ENCODE measurements around the gene CLSTN2.

Gene CLSTN2

GRCh38 chr3:140573011-140573410, 638.0 kb downstream of the CLSTN2 start:
- DNase-seq: no peak

GRCh38 chr3:140574375-140574774, 639.4 kb downstream of the CLSTN2 start:
- no peak for DNase-seq

- DNase-seq: no peak
These were observed 641.5 kb downstream of the CLSTN2 start for GRCh38 chr3:140576449-140576848.

- DNase-seq: no peak
These were observed 642.9 kb downstream of the CLSTN2 start for GRCh38 chr3:140577911-140578310.

- DNase-seq: no peak
These were observed 644.3 kb downstream of the CLSTN2 start for GRCh38 chr3:140579260-140579659.

- DNase-seq: no peak
These were observed 645.8 kb downstream of the CLSTN2 start for GRCh38 chr3:140580746-140581145.

GRCh38 chr3:140584549-140584948, 649.6 kb downstream of the CLSTN2 start:
- no peak for DNase-seq

GRCh38 chr3:140585828-140586227, 650.8 kb downstream of the CLSTN2 start:
- DNase-seq: no peak

- no peak for DNase-seq
These were observed 651.3 kb downstream of the CLSTN2 start for GRCh38 chr3:140586311-140586710.

- no peak for DNase-seq
These were observed 653.6 kb downstream of the CLSTN2 start for GRCh38 chr3:140588558-140588957.

- no peak for DNase-seq
These were observed 658.8 kb downstream of the CLSTN2 start for GRCh38 chr3:140593766-140594165.

- no peak for DNase-seq
These were observed 660.3 kb downstream of the CLSTN2 start for GRCh38 chr3:140595295-140595694.

- DNase-seq: no peak
These were observed 662.4 kb downstream of the CLSTN2 start for GRCh38 chr3:140597364-140597763.

- no peak for DNase-seq
These were observed 662.8 kb downstream of the CLSTN2 start for GRCh38 chr3:140597792-140598191.

- DNase-seq: no peak
These were observed 664.0 kb downstream of the CLSTN2 start for GRCh38 chr3:140599009-140599408.

- DNase-seq: no peak
These were observed 664.5 kb downstream of the CLSTN2 start for GRCh38 chr3:140599496-140599895.

- no peak for DNase-seq
These were observed 666.9 kb downstream of the CLSTN2 start for GRCh38 chr3:140601881-140602280.

- no peak for DNase-seq
These were observed 667.8 kb downstream of the CLSTN2 start for GRCh38 chr3:140602781-140603180.

- DNase-seq: no peak
These were observed 668.8 kb downstream of the CLSTN2 start for GRCh38 chr3:140603766-140604165.

GRCh38 chr3:140610544-140610943, 675.6 kb downstream of the CLSTN2 start:
- DNase-seq: no peak

- DNase-seq: no peak
These were observed 679.0 kb downstream of the CLSTN2 start for GRCh38 chr3:140614001-140614400.

GRCh38 chr3:140617135-140617534, 682.1 kb downstream of the CLSTN2 start:
- DNase-seq: no peak

- DNase-seq: no peak
These were observed 691.9 kb downstream of the CLSTN2 start for GRCh38 chr3:140626856-140627255.
